K562 (cell line): ENCODE results near the gene SLC6A9.

Source experiments
- NRF1 ChIP-seq, 2 experiments: fragments of 450-650 bp; IDR thresholded peaks in 1 of 2; conservative IDR thresholded peaks in 1 of 2; 2 replicates each; pipeline ENCODE4 v1.6.1; 2014; ENCODE audit warnings: mild to moderate bottlenecking in 2 of 2
- POLR2A ChIP-seq: fragments of 450-650 bp; conservative IDR thresholded peaks from 2 replicates; pipeline ENCODE4 v1.6.1; 2016
- SP2 ChIP-seq: IDR thresholded peaks from 2 replicates; pipeline ENCODE4 v1.6.1; 2011; ENCODE audit warnings: mild to moderate bottlenecking, low read depth, low read length, moderate library complexity; ENCODE audit not compliant: poor library complexity, severe bottlenecking; ENCODE audit errors: extremely low read depth
- TF ChIP-seq, protein P1 (sequence below), 2 experiments: fragments of 450-650 bp; IDR thresholded peaks; 2 replicates each; pipeline ENCODE4 v1.6.1; 2016; ENCODE audit warnings: mild to moderate bottlenecking in 2 of 2, borderline replicate concordance in 1 of 2, low read depth in 1 of 2, moderate library complexity in 1 of 2
- TF ChIP-seq, protein P2 (sequence below), 3 experiments: IDR thresholded peaks in 2 of 3; conservative IDR thresholded peaks in 1 of 3; 2 replicates each; pipeline ENCODE4 v1.5.1; 2011 to 2012; ENCODE audit warnings: low read length in 3 of 3, mild to moderate bottlenecking in 3 of 3, control low read depth in 2 of 3, improper control_type of control experiment in 1 of 3, inconsistent platforms in 1 of 3, low read depth in 1 of 3, mixed read lengths in 1 of 3, moderate library complexity in 1 of 3; ENCODE audit not compliant: insufficient read depth in 2 of 3
- TF ChIP-seq, protein P3 (sequence below): fragments of 200-800 bp; sonication (Bioruptor generic); IDR thresholded peaks from 2 replicates; pipeline ENCODE4 v1.6.1; 2016; ENCODE audit warnings: missing genetic modification characterization, missing compliant biosample characterization

DNA sequence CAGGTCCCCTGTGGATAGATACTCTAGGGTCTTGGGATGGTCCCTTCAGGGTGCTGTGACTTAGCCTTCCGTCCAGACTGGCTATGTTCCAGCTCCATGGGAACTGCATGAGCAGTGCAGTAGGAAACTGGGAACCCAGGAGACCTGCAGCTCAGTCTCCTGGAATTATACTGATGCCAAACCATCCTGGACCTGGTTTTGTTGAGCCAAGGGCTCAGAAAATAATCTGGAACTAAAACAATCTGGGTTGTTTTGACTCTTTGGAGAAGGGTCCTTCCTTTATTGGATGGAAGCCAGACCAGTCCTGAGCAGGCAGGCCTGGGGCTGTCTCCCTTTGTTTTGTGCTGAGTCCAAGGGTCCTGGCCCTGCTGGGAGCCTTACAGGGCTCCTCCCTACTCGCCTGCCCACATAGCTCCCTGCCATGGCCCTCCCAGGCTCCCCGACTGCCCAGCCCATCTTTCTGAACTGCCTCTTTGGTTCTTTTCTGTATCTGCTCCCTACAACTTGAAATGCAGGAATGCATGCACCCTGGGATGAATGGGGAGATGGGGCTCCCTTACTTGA is 83.3 kb downstream of the SLC6A9 start:
- TF ChIP-seq SP2, result no peak
- TF ChIP-seq POLR2A, result no peak
- TF ChIP-seq, protein P1, sequence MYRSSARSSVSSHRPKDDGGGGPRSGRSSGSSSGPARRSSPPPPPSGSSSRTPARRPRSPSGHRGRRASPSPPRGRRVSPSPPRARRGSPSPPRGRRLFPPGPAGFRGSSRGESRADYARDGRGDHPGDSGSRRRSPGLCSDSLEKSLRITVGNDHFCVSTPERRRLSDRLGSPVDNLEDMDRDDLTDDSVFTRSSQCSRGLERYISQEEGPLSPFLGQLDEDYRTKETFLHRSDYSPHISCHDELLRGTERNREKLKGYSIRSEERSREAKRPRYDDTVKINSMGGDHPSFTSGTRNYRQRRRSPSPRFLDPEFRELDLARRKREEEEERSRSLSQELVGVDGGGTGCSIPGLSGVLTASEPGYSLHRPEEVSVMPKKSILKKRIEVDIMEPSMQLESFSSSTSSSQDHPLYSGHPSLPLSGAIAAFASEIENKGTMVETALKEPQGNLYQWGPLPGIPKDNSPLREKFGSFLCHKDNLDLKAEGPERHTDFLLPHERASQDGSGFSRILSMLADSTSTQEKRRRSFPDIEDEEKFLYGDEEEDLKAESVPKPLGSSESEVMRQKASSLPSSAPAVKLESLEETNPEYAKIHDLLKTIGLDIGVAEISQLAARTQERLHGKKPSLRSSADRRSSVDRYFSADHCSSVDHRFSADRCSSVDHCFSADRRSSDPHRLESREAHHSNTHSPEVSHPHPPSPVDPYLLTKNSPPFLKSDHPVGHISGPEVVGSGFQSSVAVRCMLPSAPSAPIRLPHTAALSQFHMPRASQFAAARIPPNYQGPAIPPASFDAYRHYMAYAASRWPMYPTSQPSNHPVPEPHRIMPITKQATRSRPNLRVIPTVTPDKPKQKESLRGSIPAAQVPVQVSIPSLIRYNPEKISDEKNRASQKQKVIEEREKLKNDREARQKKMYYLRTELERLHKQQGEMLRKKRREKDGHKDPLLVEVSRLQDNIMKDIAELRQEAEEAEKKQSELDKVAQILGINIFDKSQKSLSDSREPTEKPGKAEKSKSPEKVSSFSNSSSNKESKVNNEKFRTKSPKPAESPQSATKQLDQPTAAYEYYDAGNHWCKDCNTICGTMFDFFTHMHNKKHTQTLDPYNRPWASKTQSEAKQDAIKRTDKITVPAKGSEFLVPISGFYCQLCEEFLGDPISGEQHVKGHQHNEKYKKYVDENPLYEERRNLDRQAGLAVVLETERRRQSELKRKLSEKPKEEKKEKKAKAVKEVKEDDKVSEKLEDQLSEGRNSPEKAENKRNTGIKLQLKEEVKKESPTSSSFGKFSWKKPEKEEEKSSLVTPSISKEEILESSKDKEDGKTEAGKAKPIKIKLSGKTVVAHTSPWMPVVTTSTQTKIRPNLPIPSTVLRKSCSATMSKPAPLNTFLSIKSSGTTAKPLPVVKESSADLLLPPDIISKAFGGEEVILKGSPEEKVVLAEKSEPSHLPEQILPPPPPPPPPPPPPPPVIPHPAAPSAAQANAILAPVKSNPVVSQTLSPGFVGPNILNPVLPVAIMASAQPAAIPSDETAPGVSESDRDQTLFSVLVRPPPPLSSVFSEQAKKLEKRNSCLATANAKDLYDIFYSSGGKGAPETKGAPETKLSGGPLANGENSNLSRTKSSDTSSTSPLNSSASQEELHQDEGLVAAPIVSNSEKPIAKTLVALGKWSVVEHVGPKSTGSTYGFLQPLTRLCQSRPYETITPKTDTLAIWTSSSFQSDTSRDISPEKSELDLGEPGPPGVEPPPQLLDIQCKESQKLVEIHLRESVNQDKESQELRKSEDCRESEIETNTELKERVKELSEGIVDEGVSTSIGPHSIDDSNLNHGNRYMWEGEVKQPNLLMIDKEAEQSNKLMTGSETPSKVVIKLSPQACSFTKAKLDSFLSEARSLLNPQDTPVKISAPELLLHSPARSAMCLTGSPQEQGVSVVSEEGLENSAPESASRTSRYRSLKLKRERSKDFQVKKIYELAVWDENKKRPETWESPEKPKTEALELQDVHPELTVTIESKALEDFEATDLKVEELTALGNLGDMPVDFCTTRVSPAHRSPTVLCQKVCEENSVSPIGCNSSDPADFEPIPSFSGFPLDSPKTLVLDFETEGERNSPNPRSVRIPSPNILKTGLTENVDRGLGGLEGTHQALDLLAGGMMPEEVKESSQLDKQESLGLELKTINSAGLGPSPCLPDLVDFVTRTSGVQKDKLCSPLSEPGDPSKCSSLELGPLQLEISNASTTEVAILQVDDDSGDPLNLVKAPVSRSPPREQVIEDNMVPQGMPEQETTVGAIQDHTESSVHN (IDR thresholded peaks at IDR 0.05; ENCODE audit: borderline replicate concordance in 1 of 2, low read depth in 1 of 2), result no peak
- no peak for TF ChIP-seq NRF1 (conservative IDR thresholded peaks at IDR 0.05 in 1 of 2, IDR thresholded peaks at IDR 0.05 in 1 of 2)
- TF ChIP-seq, protein P2, sequence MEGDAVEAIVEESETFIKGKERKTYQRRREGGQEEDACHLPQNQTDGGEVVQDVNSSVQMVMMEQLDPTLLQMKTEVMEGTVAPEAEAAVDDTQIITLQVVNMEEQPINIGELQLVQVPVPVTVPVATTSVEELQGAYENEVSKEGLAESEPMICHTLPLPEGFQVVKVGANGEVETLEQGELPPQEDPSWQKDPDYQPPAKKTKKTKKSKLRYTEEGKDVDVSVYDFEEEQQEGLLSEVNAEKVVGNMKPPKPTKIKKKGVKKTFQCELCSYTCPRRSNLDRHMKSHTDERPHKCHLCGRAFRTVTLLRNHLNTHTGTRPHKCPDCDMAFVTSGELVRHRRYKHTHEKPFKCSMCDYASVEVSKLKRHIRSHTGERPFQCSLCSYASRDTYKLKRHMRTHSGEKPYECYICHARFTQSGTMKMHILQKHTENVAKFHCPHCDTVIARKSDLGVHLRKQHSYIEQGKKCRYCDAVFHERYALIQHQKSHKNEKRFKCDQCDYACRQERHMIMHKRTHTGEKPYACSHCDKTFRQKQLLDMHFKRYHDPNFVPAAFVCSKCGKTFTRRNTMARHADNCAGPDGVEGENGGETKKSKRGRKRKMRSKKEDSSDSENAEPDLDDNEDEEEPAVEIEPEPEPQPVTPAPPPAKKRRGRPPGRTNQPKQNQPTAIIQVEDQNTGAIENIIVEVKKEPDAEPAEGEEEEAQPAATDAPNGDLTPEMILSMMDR (IDR thresholded peaks at IDR 0.05 in 2 of 3, conservative IDR thresholded peaks at IDR 0.05 in 1 of 3; ENCODE audit: insufficient read depth in 2 of 3, low read depth in 1 of 3, low read length in 3 of 3), result no peak
- TF ChIP-seq, protein P3, sequence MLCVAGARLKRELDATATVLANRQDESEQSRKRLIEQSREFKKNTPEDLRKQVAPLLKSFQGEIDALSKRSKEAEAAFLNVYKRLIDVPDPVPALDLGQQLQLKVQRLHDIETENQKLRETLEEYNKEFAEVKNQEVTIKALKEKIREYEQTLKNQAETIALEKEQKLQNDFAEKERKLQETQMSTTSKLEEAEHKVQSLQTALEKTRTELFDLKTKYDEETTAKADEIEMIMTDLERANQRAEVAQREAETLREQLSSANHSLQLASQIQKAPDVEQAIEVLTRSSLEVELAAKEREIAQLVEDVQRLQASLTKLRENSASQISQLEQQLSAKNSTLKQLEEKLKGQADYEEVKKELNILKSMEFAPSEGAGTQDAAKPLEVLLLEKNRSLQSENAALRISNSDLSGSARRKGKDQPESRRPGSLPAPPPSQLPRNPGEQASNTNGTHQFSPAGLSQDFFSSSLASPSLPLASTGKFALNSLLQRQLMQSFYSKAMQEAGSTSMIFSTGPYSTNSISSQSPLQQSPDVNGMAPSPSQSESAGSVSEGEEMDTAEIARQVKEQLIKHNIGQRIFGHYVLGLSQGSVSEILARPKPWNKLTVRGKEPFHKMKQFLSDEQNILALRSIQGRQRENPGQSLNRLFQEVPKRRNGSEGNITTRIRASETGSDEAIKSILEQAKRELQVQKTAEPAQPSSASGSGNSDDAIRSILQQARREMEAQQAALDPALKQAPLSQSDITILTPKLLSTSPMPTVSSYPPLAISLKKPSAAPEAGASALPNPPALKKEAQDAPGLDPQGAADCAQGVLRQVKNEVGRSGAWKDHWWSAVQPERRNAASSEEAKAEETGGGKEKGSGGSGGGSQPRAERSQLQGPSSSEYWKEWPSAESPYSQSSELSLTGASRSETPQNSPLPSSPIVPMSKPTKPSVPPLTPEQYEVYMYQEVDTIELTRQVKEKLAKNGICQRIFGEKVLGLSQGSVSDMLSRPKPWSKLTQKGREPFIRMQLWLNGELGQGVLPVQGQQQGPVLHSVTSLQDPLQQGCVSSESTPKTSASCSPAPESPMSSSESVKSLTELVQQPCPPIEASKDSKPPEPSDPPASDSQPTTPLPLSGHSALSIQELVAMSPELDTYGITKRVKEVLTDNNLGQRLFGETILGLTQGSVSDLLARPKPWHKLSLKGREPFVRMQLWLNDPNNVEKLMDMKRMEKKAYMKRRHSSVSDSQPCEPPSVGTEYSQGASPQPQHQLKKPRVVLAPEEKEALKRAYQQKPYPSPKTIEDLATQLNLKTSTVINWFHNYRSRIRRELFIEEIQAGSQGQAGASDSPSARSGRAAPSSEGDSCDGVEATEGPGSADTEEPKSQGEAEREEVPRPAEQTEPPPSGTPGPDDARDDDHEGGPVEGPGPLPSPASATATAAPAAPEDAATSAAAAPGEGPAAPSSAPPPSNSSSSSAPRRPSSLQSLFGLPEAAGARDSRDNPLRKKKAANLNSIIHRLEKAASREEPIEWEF (CRISPR knock-in tag), result no peak
